Measurements from ENCODE around the gene MRO.
"Not testable (repeated sequence)": the region's sequence is repeated elsewhere in the genome, so short reads cannot be mapped to it uniquely, and the experiment has no call there.

The MRO gene

GRCh38 chr18:50842846-50843245 lies 23.0 kb upstream of the MRO start:
- TF ChIP-seq PAX5 (IDR thresholded peaks at IDR 0.05; ENCODE audit: insufficient read depth, low read length, severe bottlenecking) (no peak), POU2F2 (IDR thresholded peaks at IDR 0.05; ENCODE audit: low read depth, low read length) (no peak), POLR2AphosphoS5 (IDR thresholded peaks at IDR 0.05; ENCODE audit: low read depth, low read length) (no peak), TAF1 (IDR thresholded peaks at IDR 0.05; ENCODE audit: low read depth, low read length) (no peak), POLR2A (IDR thresholded peaks at IDR 0.05; ENCODE audit: low read depth, low read length) (no peak), SPI1 (IDR thresholded peaks at IDR 0.05; ENCODE audit: low read depth, low read length) (no peak)
- DNase-seq (ENCODE audit: insufficient read length, low spot score), result no peak
- FAIRE-seq, result no peak

- DNase-seq (ENCODE audit: insufficient read length, low spot score), result no peak
- TF ChIP-seq POU2F2 (IDR thresholded peaks at IDR 0.05; ENCODE audit: low read depth, low read length) (no peak), PAX5 (IDR thresholded peaks at IDR 0.05; ENCODE audit: insufficient read depth, low read length, severe bottlenecking) (no peak), POLR2AphosphoS5 (IDR thresholded peaks at IDR 0.05; ENCODE audit: low read depth, low read length) (no peak), SPI1 (IDR thresholded peaks at IDR 0.05; ENCODE audit: low read depth, low read length) (no peak), TAF1 (IDR thresholded peaks at IDR 0.05; ENCODE audit: low read depth, low read length) (no peak), POLR2A (IDR thresholded peaks at IDR 0.05; ENCODE audit: low read depth, low read length) (no peak)
- peak; percentile 41 for FAIRE-seq
Measured at GRCh38 chr18:50839996-50840395, 20.2 kb upstream of the MRO start.

- DNase-seq (ENCODE audit: insufficient read length, low spot score) (no peak), FAIRE-seq (no peak)
- no peak for TF ChIP-seq POLR2A (IDR thresholded peaks at IDR 0.05; ENCODE audit: low read depth, low read length)
- no peak for TF ChIP-seq TAF1 (IDR thresholded peaks at IDR 0.05; ENCODE audit: low read depth, low read length)
- TF ChIP-seq SPI1 (IDR thresholded peaks at IDR 0.05; ENCODE audit: low read depth, low read length), result no peak
- TF ChIP-seq PAX5 (IDR thresholded peaks at IDR 0.05; ENCODE audit: insufficient read depth, low read length, severe bottlenecking), result no peak
- TF ChIP-seq POU2F2 (IDR thresholded peaks at IDR 0.05; ENCODE audit: low read depth, low read length), result no peak
- TF ChIP-seq POLR2AphosphoS5 (IDR thresholded peaks at IDR 0.05; ENCODE audit: low read depth, low read length), result no peak
Measured at GRCh38 chr18:50839341-50839740, 19.5 kb upstream of the MRO start.

- FAIRE-seq, result peak; percentile 78
- TF ChIP-seq SPI1 (IDR thresholded peaks at IDR 0.05; ENCODE audit: low read depth, low read length) (peak; percentile 88), POLR2AphosphoS5 (IDR thresholded peaks at IDR 0.05; ENCODE audit: low read depth, low read length) (no peak), POLR2A (IDR thresholded peaks at IDR 0.05; ENCODE audit: low read depth, low read length) (no peak)
- no peak for DNase-seq (ENCODE audit: insufficient read length, low spot score)
Measured at GRCh38 chr18:50836521-50836957, 16.7 kb upstream of the MRO start.

GRCh38 chr18:50833496-50833895 lies 13.7 kb upstream of the MRO start:
- FAIRE-seq; DNase-seq (ENCODE audit: insufficient read length, low spot score): not testable (repeated sequence)

GRCh38 chr18:50832754-50833153 lies 12.9 kb upstream of the MRO start:
- FAIRE-seq, result peak; percentile 88
- no peak for DNase-seq (ENCODE audit: insufficient read length, low spot score)
- TF ChIP-seq POLR2A (IDR thresholded peaks at IDR 0.05; ENCODE audit: low read depth, low read length) (0 out of 2 replicates have a peak, but pooled peaks have one; percentile 39), TAF1 (IDR thresholded peaks at IDR 0.05; ENCODE audit: low read depth, low read length) (peak; percentile 28; the same call in 1 of the 2 replicates), POU2F2 (IDR thresholded peaks at IDR 0.05; ENCODE audit: low read depth, low read length) (peak; percentile 48; the same call in 1 of the 2 replicates), POLR2AphosphoS5 (IDR thresholded peaks at IDR 0.05; ENCODE audit: low read depth, low read length) (no peak), PAX5 (IDR thresholded peaks at IDR 0.05; ENCODE audit: insufficient read depth, low read length, severe bottlenecking) (no peak), SPI1 (IDR thresholded peaks at IDR 0.05; ENCODE audit: low read depth, low read length) (no peak)

- DNase-seq (ENCODE audit: insufficient read length, low spot score) (no peak), FAIRE-seq (peak; percentile 85)
Measured at GRCh38 chr18:50830544-50830943, 10.7 kb upstream of the MRO start.

GRCh38 chr18:50829644-50830043 lies 9.8 kb upstream of the MRO start:
- no peak for FAIRE-seq
- no peak for DNase-seq (ENCODE audit: insufficient read length, low spot score)
- TF ChIP-seq POLR2A (IDR thresholded peaks at IDR 0.05; ENCODE audit: low read depth, low read length), result no peak

More at GRCh38 chr18:50830544-50830943, 10.7 kb upstream of the MRO start:
- TF ChIP-seq SPI1 (IDR thresholded peaks at IDR 0.05; ENCODE audit: low read depth, low read length), result peak; percentile 82
- TF ChIP-seq POLR2AphosphoS5 (IDR thresholded peaks at IDR 0.05; ENCODE audit: low read depth, low read length), result no peak

- no peak for FAIRE-seq
- TF ChIP-seq PAX5 (IDR thresholded peaks at IDR 0.05; ENCODE audit: insufficient read depth, low read length, severe bottlenecking) (no peak), POLR2AphosphoS5 (IDR thresholded peaks at IDR 0.05; ENCODE audit: low read depth, low read length) (no peak), POU2F2 (IDR thresholded peaks at IDR 0.05; ENCODE audit: low read depth, low read length) (no peak), TAF1 (IDR thresholded peaks at IDR 0.05; ENCODE audit: low read depth, low read length) (no peak)
- DNase-seq (ENCODE audit: insufficient read length, low spot score), result no peak
Measured at GRCh38 chr18:50826027-50826426, 6.2 kb upstream of the MRO start.

- FAIRE-seq (no peak), DNase-seq (ENCODE audit: insufficient read length, low spot score) (no peak)
- no peak for TF ChIP-seq SPI1 (IDR thresholded peaks at IDR 0.05; ENCODE audit: low read depth, low read length)
Measured at GRCh38 chr18:50825621-50826020, 5.8 kb upstream of the MRO start.

- TF ChIP-seq POLR2A (IDR thresholded peaks at IDR 0.05; ENCODE audit: low read depth, low read length), result no peak
- FAIRE-seq, result no peak
- no peak for DNase-seq (ENCODE audit: insufficient read length, low spot score)
Measured at GRCh38 chr18:50822756-50823155, 2.9 kb upstream of the MRO start.
